Liver (tissue), 9 donors: ENCODE results near the gene VEGFB. TPM values are rescaled to one million over a fixed set of nuclear protein-coding genes. Genes with fewer than 3 reads are reported as not detected.

Source experiments
- DNase-seq: peaks from one replicate; pipeline ENCODE4 v3.0.0-alpha.2; 2017; ENCODE audit warnings: low spot score
- H3K27ac ChIP-seq, 2 donors: one replicate each; pipeline ENCODE4 v1.7.0; 2013; ENCODE audit warnings: inconsistent platforms in 2 of 2, low read length in 2 of 2, control low read depth in 1 of 2, low read depth in 1 of 2, mild to moderate bottlenecking in 1 of 2
- H3K27me3 ChIP-seq, 4 donors: one replicate each; pipeline versions ENCODE4 v1.6.1 to v1.7.0; 2013; ENCODE audit warnings: low read length in 3 of 4, inconsistent platforms in 1 of 4, mild to moderate bottlenecking in 1 of 4, moderate library complexity in 1 of 4; ENCODE audit not compliant: control insufficient read depth in 4 of 4, insufficient read depth in 4 of 4
- H3K36me3 ChIP-seq, 4 donors: one replicate each; pipeline versions ENCODE4 v1.6.1 to v1.7.0; 2013; ENCODE audit warnings: low read length in 3 of 4, mild to moderate bottlenecking in 3 of 4, low read depth in 1 of 4, moderate library complexity in 1 of 4; ENCODE audit not compliant: control insufficient read depth in 4 of 4, insufficient read depth in 3 of 4
- H3K4me1 ChIP-seq, 4 donors: one replicate each; pipeline versions ENCODE4 v1.6.1 to v1.7.0; 2013; ENCODE audit warnings: low read length in 3 of 4, mild to moderate bottlenecking in 3 of 4, moderate library complexity in 1 of 4; ENCODE audit not compliant: control insufficient read depth in 4 of 4, insufficient read depth in 4 of 4
- H3K4me3 ChIP-seq, 3 donors: one replicate each; pipeline versions ENCODE4 v1.6.1 to v1.7.0; 2013; ENCODE audit warnings: low read length in 3 of 3, control low read depth in 1 of 3, low read depth in 1 of 3, mild to moderate bottlenecking in 1 of 3
- H3K9ac ChIP-seq, 2 donors: one replicate each; pipeline ENCODE4 v1.7.0; 2013; ENCODE audit warnings: low read length in 2 of 2, mild to moderate bottlenecking in 2 of 2, moderate library complexity in 2 of 2, control low read depth in 1 of 2, low read depth in 1 of 2
- H3K9me3 ChIP-seq, 4 donors: one replicate each; pipeline versions ENCODE4 v1.6.1 to v1.7.0; 2013; ENCODE audit warnings: low read length in 3 of 4; ENCODE audit not compliant: control insufficient read depth in 4 of 4
- ATF3 ChIP-seq: IDR thresholded peaks from 2 replicates; pipeline ENCODE4 v1.6.1; 2016; ENCODE audit warnings: antibody characterized with exemption
- CTCF ChIP-seq: fragments of 150-350 bp; IDR thresholded peaks from 2 replicates; pipeline ENCODE4 v1.5.1; 2017; ENCODE audit warnings: improper control_type of control experiment, low read depth, low read length; ENCODE audit not compliant: missing input control
- EGR1 ChIP-seq, 2 donors: IDR thresholded peaks; 2 replicates each; pipeline ENCODE4 v1.6.1; 2016 to 2018; ENCODE audit warnings: antibody characterized with exemption in 2 of 2, low read depth in 2 of 2
- FOXA1 ChIP-seq: IDR thresholded peaks from 2 replicates; pipeline ENCODE4 v1.6.1; 2016; ENCODE audit warnings: antibody characterized with exemption
- FOXA2 ChIP-seq: IDR thresholded peaks from 2 replicates; pipeline ENCODE4 v1.6.1; 2016; ENCODE audit warnings: antibody characterized with exemption
- GABPA ChIP-seq, 2 donors: IDR thresholded peaks in 1 of 2; conservative IDR thresholded peaks in 1 of 2; 2 replicates each; pipeline ENCODE4 v1.6.1; 2016; ENCODE audit warnings: antibody characterized with exemption in 2 of 2, mild to moderate bottlenecking in 1 of 2, moderate library complexity in 1 of 2
- HNF4A ChIP-seq, 2 donors: conservative IDR thresholded peaks; 2 replicates each; pipeline ENCODE4 v1.6.1; 2016; ENCODE audit warnings: antibody characterized with exemption in 2 of 2, mild to moderate bottlenecking in 2 of 2
- HNF4G ChIP-seq: IDR thresholded peaks from 2 replicates; pipeline ENCODE4 v1.6.1; 2016; ENCODE audit warnings: antibody characterized with exemption
- JUND ChIP-seq, 2 donors: IDR thresholded peaks; 2 replicates each; pipeline ENCODE4 v1.6.1; 2016; ENCODE audit warnings: antibody characterized with exemption in 2 of 2
- MAX ChIP-seq: IDR thresholded peaks from 2 replicates; pipeline ENCODE4 v1.6.1; 2016; ENCODE audit warnings: antibody characterized with exemption
- NR2F2 ChIP-seq: IDR thresholded peaks from 2 replicates; pipeline ENCODE4 v1.6.1; 2016; ENCODE audit warnings: antibody characterized with exemption
- RAD21 ChIP-seq, 2 donors: IDR thresholded peaks; 2 replicates each; pipeline ENCODE4 v1.6.1; 2016; ENCODE audit warnings: antibody characterized with exemption in 2 of 2, mild to moderate bottlenecking in 2 of 2
- REST ChIP-seq: IDR thresholded peaks from 2 replicates; pipeline ENCODE4 v1.6.1; 2016; ENCODE audit warnings: antibody characterized with exemption, mild to moderate bottlenecking
- RXRA ChIP-seq, 2 donors: IDR thresholded peaks; 2 replicates each; pipeline ENCODE4 v1.6.1; 2017 to 2018; ENCODE audit warnings: antibody characterized with exemption in 2 of 2, mild to moderate bottlenecking in 1 of 2
- TAF1 ChIP-seq: conservative IDR thresholded peaks from 2 replicates; pipeline ENCODE4 v1.6.1; 2016; ENCODE audit warnings: antibody characterized with exemption, mild to moderate bottlenecking
- YY1 ChIP-seq: IDR thresholded peaks from 2 replicates; pipeline ENCODE4 v1.6.1; 2016; ENCODE audit warnings: antibody characterized with exemption, mild to moderate bottlenecking
- ZBTB33 ChIP-seq: IDR thresholded peaks from 2 replicates; pipeline ENCODE4 v1.6.1; 2016; ENCODE audit warnings: antibody characterized with exemption
- WGBS: extraction: QIAGEN DNeasy Blood & Tissue Kit; methylation state at CpG from one replicate; pipeline ENCODE4 v1.1.7; 2013; 5-methylcytosine and 5-hydroxymethylcytosine counted together
- polyA plus RNA-seq, 2 donors: library from polyadenylated mRNA; stranded (reverse) in 1 of 2; unstranded in 1 of 2; fragments of 200-250 nt in 1 of 2; fragments of >200 nt in 1 of 2; fragmentation: Nextera tagmentation in 1 of 2; extraction: Ambion mirVana in 1 of 2; gene quantifications; one replicate each; pipeline versions ENCODE4 v1.2.1 to v1.2.3, GENCODE V29; 2013 to 2015
- total RNA-seq, 2 donors: library from RNA; depleted of rRNA; stranded (reverse); fragments of >200 nt; gene quantifications; one replicate each; pipeline ENCODE4 v1.2.3, GENCODE V29; 2014
- donor health status: healthy.
- donor health status: healthy.
- donor health status: healthy.
- donor health status: healthy.
- donor health status: healthy.

Gene VEGFB
- total and polyA plus RNA-seq, 4 donors, result 3.6 to 17.3 (median 10.7) TPM

GRCh38 chr11:64260147-64260708 is 25.8 kb downstream of the VEGFB start:
- no peak overlapping the region for H3K9ac ChIP-seq
- no peak for DNase-seq
- H3K27me3 ChIP-seq, result no peaks in the 10 kb centered on the region
- H3K27ac ChIP-seq, result no peak overlapping the region
- WGBS, result 93% methylated on average over 6 of the region's 6 CpGs
- no peaks in the 10 kb centered on the region for H3K9me3 ChIP-seq
- H3K4me3 ChIP-seq, result no peak overlapping the region
- H3K4me1 ChIP-seq, result no peaks in the 10 kb centered on the region
- TF ChIP-seq FOXA2, result no peak
- no peak for TF ChIP-seq NR2F2
- TF ChIP-seq HNF4G, result no peak
- TF ChIP-seq HNF4A (conservative IDR thresholded peaks at IDR 0.05), result no peak
- TF ChIP-seq CTCF, result no peak
- no peak for TF ChIP-seq TAF1
- no peak for TF ChIP-seq YY1
- no peak for TF ChIP-seq ZBTB33
- no peak for TF ChIP-seq EGR1 (IDR thresholded peaks at IDR 0.05; ENCODE audit: low read depth in 2 of 2)
- no peak for TF ChIP-seq MAX
- no peak for TF ChIP-seq FOXA1
- TF ChIP-seq RAD21 (IDR thresholded peaks at IDR 0.05), result no peak
- no peak for TF ChIP-seq ATF3
- peaks cover 0 to 14% (median 4%) of the 10 kb centered on the region in 4 donors for H3K36me3 ChIP-seq

GRCh38 chr11:64261556-64262080 is 27.2 kb downstream of the VEGFB start:
- Histone ChIP-seq H3K27ac (no peak overlapping the region), H3K27me3 (no peaks in the 10 kb centered on the region), H3K4me1 (no peaks in the 10 kb centered on the region), H3K4me3 (no peak overlapping the region), H3K9me3 (no peaks in the 10 kb centered on the region), H3K9ac (no peak overlapping the region), H3K36me3 (peaks cover 0 to 13% (median 3%) of the 10 kb centered on the region in 4 donors)
- 96% methylated on average over 18 of the region's 18 CpGs for WGBS
- TF ChIP-seq ATF3 (no peak), FOXA1 (no peak), JUND (IDR thresholded peaks at IDR 0.05) (no peak), TAF1 (no peak), REST (no peak), GABPA (IDR thresholded peaks at IDR 0.05 in 1 of 2, conservative IDR thresholded peaks at IDR 0.05 in 1 of 2) (no peak), RAD21 (IDR thresholded peaks at IDR 0.05) (no peak), FOXA2 (no peak), EGR1 (IDR thresholded peaks at IDR 0.05; ENCODE audit: low read depth in 2 of 2) (no peak), YY1 (no peak), CTCF (no peak), RXRA (IDR thresholded peaks at IDR 0.05) (no peak), ZBTB33 (no peak), NR2F2 (no peak), HNF4G (no peak), HNF4A (conservative IDR thresholded peaks at IDR 0.05) (no peak)
- no peak for DNase-seq
